ENCODE results near the gene GNAZ.
"Not testable (repeated sequence)": the region's sequence is repeated elsewhere in the genome, so short reads cannot be mapped to it uniquely, and the experiment has no call there.

The GNAZ gene

GRCh38 chr22:23070418-23071229 lies at the start of gene GNAZ:
GNAZ (plus strand) TSS chr22:23070519; CDS start chr22:23095696, 25,177 bp downstream.
- peak within 1 kb of the TSS; percentile 55 for H3K4me3 ChIP-seq (ENCODE audit: low read depth, low read length)
- DNase-seq (ENCODE audit: low read depth) = no peak

DNA sequence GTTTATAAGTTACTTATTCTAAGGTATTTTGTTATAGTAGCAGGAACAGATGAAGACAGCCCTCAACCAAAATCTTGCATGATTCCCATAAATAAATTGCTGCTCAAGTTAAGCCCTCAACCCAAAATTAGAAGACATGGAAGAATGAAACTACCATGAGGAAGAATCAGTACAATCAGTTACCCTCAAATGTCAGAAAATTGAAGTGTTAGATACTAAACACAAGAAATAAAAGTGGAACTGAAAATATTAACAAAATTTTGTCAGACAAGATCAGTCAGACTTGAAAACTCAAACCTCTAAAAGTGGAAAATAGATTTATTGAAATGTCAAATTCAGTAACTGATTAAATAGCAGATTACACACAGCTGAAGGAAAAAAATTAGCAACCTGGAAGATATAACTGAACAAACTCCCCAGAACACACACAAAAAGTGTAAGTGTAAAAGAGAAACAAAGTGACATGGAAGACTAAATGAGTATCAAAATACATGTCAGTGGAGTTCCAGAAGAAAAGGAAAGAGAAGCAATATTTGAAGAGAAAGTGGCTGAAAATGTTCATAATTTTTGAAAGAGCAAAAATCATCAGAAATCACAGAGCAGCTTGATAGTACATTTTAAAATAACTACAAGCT lies 49.5 kb upstream of the GNAZ start:
- no peak overlapping the region for H3K4me3 ChIP-seq (ENCODE audit: low read depth, low read length)
- no peak for DNase-seq (ENCODE audit: low read depth)

DNA sequence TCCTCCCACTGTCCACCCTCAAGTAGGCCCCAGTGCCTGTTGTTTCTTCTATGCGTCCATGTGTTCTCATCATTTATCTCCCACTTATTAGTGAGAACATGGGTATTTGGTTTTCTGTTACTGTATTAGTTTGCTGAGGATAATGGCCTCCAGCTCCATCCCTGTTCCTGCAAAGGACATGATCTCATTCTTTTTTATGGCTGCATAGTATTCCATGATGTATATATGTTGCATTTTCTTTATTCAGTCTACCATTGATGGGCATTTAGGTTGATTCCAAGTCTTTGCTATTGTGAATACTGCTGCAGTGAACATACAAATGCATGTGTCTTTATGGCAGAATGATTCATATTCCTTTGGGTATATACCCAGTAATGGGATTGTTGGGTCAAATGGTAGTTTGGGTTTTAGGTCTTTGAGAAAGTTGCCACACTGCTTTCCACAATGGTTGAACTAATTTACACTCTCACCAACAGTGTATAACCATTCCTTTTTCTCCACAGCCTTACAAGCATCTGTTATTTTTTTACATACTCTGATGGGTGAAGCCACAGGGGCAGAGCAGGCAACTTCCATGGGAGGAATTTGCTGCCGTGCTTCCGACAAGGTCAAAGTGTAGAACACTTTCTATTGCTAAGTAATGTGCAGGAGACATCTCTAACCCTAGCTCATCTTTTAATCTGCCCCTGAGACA lies 48.5 kb upstream of the GNAZ start:
- DNase-seq (ENCODE audit: low read depth); H3K4me3 ChIP-seq (ENCODE audit: low read depth, low read length): not testable (repeated sequence)

GRCh38 chr22:23023294-23023693 lies 47.0 kb upstream of the GNAZ start:
- DNase-seq (ENCODE audit: low read depth) = no peak
- H3K4me3 ChIP-seq (ENCODE audit: low read depth, low read length) = no peak overlapping the region

- no peak overlapping the region for H3K4me3 ChIP-seq (ENCODE audit: low read depth, low read length)
- no peak for DNase-seq (ENCODE audit: low read depth)
Observed at GRCh38 chr22:23026777-23027176, 43.5 kb upstream of the GNAZ start.

DNA sequence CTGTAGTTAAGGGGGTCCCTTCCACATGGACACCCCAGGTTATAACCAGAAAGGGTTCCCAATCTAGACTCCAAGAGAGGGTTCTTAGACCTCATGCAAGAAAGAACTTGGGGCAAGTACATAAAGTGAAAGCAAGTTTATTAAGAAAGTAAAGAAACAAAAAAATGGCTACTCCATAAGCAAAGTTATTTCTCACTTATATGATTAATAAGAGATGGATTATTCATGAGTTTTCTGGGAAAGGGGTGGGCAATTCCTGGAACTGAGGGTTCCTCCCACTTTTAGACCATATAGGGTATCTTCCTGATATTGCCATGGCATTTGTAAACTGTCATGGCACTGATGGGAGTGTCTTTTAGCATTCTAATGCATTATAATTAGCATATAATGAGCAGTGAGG lies 42.5 kb upstream of the GNAZ start:
- DNase-seq (ENCODE audit: low read depth); H3K4me3 ChIP-seq (ENCODE audit: low read depth, low read length): not testable (repeated sequence)

GRCh38 chr22:23029521-23030228 lies 40.6 kb upstream of the GNAZ start:
- no peak overlapping the region for H3K4me3 ChIP-seq (ENCODE audit: low read depth, low read length)
- no peak for DNase-seq (ENCODE audit: low read depth)

DNA sequence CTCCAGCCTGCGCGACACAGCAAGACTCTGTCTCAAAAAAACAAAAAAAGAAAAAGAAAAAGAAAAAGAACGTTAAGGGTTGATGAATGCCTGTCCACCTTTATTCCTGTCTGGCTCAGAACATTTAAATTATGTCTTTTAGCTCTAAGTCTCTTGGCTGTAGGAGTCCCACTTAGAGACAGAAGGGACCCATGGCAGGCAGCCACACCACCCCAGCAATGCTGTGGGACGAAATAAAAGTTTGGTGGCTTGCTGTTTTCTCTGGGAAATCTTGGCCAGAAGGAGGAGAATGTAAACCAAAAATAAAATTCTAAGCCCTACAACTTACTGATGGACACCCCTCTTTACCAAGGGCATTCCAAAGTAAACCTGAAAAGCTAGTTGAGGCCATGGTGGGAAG lies 38.9 kb upstream of the GNAZ start:
- no peak overlapping the region for H3K4me3 ChIP-seq (ENCODE audit: low read depth, low read length)
- no peak for DNase-seq (ENCODE audit: low read depth)

DNA sequence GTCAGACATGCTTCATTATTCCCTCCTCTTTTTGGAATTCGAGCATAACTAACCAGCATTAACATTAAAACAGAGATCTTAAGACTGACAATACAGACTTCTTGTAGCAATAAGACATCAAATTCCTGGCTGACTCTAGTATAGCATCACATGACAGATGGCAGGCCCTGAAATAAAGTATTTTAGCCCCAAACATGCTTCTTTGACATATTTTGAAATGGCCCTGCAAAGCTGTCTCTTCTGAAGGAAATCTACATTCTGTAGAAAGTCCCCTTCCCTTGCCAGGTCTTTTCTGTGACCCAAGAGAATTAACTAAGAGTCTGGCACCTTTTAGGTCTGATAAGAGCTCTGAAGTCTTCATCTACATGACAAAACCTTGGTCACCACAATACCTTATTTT lies 38.5 kb upstream of the GNAZ start:
- no peak overlapping the region for H3K4me3 ChIP-seq (ENCODE audit: low read depth, low read length)
- DNase-seq (ENCODE audit: low read depth) = no peak

DNA sequence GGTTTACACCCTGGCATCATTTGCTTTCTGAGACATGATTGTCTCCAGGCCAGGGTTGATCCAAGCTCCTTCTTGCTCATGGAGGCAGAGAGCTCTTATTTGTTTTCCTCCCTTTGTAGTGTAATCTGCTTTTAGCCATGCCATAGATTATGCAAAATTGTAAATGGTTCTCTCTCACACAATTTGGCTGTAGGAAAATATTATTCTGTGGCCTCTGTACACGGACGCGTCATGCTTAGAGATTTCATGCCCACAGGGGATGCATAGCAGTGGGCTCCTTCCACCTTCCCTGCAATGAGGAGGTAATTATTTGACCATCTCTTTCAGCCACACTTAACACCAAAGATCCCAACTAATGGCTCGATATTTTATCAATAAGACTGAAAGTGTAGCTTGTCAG lies 37.7 kb upstream of the GNAZ start:
- no peak for DNase-seq (ENCODE audit: low read depth)
- H3K4me3 ChIP-seq (ENCODE audit: low read depth, low read length) = no peak overlapping the region

DNA sequence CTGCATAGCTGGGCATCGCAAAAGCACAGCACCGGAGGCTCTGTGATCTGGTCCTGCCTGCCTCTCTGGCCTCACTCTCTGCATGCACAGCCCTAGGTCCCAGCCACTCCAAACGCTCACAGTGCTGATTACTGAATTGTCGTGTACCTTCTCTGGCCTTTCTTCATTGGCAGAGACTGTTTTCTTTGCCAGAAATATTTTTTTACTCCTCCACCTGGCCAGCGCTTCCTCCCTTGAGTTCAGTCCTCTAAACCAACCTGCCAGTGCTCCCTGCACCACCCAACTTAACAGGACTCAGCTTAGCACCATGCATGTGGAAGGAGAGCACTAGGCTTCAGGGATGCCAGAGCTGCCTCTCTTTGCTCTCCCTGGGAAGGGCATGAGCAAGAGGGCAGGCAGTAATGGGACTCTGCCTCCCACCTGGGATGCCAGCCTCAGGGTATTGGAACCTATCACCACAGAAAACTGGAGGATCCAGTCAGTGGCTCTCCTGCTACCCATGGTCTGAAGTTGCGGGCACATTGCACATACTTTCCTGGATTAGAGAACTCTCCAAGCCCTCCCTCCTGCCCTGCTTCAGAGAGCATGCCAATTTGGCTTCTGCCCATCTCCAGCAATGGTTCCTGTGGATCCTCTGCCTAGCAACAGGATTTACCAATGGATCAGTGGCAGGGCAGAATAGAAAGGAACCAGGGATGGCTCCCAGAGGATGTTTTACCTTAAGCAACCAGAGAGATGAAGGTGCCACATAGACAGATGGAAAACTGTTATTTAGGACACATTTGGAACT lies 37.0 kb upstream of the GNAZ start:
- no peak for DNase-seq (ENCODE audit: low read depth)
- no peak overlapping the region for H3K4me3 ChIP-seq (ENCODE audit: low read depth, low read length)

DNA sequence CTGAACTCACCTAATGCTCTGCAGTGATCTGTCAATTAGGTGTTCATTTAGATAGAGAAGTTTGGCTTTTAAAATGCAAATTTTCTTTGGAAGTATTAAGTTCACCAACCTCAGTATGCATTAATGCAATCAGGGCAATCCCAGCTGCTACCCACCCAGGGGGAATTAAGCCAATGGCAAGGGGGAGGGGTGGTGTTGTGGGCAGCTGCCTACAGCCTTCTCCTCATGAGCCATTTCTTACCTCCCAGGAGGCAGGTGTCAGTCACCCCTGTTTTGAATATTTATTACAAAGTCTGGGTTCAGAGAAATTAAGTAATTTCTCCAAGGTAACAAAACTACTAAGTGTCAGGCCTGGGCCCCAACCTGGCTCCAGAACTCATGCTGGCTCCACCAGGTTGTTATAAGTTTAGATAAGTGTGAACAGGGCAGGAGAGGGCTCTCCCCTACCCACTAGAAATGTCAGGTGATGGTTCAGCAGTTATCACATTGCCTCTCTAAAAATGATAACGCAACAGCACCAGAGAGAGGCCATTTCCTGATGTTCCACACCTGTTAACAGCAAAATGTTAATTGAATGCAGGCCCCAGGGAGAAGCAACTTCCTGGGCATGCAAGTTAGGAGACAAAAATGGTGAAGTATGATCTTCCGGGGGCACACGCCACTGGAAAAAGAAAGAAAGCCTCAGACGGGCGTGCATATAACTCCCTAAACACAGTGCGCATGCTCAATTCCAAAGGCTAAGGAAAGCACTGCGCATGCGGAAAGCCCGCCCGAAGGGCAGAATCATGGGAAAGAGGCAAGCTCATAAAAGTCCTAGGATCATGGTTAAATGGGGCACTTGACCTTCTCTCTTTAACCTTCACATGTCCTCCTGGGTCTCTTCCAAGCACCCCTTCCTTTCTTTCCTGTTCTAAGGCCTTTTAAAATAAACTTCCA lies 35.4 kb upstream of the GNAZ start:
- DNase-seq (ENCODE audit: low read depth) = no peak
- no peak overlapping the region for H3K4me3 ChIP-seq (ENCODE audit: low read depth, low read length)

DNA sequence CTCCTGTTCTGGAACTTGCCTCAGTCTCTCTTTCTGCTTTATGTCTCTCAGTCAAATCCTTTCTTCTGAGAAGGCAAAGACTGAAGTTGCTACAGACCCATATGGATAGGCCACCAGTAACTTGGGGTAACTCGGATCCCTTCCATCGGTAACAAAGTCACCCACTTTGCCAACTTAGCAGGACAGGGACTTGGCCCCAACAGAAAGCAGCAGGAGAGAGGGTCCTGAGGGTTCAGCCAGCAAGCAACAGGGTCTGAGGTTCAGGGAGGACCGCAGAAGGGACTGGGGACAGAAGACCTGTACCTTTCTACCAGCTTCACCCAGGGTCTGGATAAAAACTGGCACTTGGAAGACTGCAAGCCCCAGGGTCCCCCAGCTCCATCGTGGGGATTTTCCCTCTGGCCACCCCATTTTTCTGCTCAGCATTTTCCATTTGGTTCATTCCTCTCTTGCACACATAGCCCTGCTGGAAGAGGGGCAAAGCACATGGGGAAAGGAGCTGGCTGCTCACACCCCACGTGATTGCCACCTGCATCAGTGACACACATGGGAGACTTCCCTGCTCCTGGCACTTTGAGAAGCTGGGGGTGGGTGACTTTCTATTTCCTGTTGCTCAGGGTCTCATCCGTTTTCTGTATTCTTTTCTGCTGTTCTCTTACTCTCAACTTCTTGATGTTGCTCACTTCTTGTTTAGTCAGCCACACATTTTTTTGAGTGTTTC lies 34.6 kb upstream of the GNAZ start:
- no peak for DNase-seq (ENCODE audit: low read depth)

GRCh38 chr22:23036684-23037428 lies 33.5 kb upstream of the GNAZ start:
- H3K4me3 ChIP-seq (ENCODE audit: low read depth, low read length) = no peak overlapping the region
- peak; percentile 11 for DNase-seq (ENCODE audit: low read depth)

More for the DNA sequence above, 34.6 kb upstream of the GNAZ start:
- no peak overlapping the region for H3K4me3 ChIP-seq (ENCODE audit: low read depth, low read length)

DNA sequence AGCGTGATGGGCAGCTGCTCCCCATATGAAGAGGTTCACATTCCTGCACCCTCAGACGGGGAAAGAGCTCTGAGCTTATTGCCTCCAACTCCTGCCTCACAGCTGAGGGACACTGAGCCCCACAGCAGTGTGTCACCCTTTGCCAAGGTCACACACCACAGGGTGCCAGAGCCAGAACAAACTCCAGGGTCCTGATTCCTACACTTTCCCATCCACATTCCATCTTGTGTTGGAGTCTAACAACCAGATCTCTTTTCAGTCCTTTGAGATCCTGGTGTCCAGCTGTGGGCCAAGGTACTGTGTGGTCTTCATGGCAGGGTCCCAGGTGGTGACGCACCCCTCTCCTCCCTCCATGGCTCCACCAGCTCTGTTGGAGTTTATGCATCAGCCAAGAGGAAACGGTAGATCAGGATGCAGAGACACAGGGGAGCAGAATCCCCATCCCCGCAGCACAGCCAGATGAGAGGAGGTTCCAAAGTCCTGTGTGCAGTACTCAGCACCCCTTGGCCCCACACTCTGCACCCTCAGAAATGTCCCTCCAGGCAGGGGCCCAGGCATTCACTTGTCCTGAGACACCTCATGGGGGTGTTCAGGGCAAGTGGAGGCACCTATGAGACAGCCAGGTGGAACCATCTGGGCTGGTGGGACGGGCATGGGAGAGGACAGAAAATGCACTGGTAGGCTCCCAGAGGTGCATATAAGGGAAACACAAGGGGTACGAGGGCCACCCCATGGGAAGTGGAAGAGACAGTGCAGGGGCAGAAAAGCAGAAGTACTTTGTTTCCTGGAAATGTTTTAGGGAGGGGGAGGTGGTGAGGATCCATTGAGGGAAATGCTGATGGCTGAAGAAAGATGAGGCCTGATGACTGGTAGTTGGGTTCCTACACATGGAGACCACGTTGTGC lies 32.6 kb upstream of the GNAZ start:
- no peak for DNase-seq (ENCODE audit: low read depth)
- no peak overlapping the region for H3K4me3 ChIP-seq (ENCODE audit: low read depth, low read length)

DNA sequence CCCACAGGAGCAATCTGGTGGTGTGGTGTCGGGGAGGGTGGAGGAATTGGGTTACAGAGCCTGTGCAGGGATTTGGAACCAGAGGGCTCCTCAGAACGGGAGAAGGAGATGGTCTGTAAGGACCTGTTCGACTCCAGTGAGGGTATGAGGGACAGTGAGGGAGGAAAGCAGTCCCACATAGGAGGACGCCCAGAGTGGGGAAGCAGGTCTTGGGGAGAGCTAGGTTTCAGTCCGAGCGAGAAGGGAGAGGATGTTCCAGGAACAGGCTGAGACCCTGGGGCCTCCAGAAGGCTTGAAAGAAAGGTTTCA lies 32.0 kb upstream of the GNAZ start:
- no peak overlapping the region for H3K4me3 ChIP-seq (ENCODE audit: low read depth, low read length)
- DNase-seq (ENCODE audit: low read depth) = no peak
